Activated T-cell treated with anti-CD3 and anti-CD28 coated beads for 48 hours (primary cell): Measurements from ENCODE around the gene DOP1A.
"Not testable (repeated sequence)": the region's sequence is repeated elsewhere in the genome, so short reads cannot be mapped to it uniquely, and the experiment has no call there.

Experiments used
- DNase-seq: peaks from one replicate; pipeline ENCODE4 v3.0.0-alpha.2; 2020; ENCODE audit warnings: low read depth

DOP1A gene

DNA sequence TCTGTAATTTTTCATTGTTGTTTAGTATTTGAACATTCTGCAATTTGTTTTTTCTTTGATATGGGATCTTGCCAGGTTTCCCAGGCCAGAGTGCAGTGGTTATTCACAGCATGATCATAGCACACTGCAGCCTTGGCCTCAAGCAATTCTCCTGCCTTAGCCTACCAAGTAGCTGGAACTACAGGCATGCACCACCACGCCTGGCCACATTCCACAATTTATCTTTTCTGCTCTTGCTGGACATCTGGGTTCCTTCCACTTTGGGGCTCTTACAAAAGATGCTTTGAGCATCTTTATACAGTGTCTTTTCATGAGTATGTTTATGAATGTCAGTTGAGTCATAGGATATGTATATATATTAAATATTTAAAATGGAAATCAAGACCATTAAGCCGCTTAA, 83.6 kb downstream of the DOP1A start:
- no peak for DNase-seq

DNA sequence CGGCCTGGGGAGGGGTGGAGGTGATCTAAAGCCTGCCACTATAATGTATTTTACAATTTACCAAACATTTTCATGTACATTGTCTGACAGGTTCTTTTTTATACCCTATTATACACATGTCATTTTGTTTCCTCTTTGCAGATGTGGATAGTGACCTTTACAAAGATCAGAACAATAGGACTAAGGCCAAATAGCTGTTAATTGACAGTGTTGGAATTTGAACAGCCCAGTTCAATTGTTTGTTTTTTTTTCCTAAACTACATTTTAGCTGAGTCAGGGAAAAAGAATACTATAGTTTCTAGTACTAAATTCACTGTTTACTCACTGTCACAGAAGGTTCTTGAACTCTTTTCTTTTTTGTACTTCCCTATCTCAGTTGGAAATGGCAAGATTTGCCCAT, 85.4 kb downstream of the DOP1A start:
- no peak for DNase-seq

DNA sequence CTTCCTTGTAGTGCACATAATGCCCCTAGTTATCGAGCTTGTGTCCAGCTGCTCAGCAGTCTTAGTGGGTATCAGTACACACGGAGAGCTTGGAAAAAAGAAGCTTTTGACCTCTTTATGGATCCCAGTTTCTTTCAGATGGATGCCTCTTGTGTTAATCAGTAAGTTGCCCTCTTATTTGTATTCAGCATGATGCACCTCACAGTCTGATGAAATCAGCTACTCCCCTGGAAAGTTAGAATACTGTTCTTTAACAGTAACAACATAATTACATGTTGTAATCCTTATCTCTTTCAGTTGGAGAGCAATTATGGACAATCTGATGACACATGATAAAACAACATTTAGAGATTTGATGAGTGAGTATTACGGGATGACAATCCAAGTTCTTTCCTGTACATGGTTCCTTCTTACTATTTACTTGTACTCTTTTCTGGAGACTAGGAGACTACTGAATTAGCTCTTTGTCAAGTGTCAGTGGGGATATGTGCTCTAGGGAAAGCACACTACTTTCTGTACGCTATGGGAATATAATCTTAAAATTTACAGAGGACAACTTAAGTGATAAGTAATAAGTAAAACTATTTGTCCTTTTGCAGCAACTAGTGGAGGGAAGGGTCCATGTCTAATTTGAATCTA, 86.5 kb downstream of the DOP1A start:
- DNase-seq, result no peak

DNA sequence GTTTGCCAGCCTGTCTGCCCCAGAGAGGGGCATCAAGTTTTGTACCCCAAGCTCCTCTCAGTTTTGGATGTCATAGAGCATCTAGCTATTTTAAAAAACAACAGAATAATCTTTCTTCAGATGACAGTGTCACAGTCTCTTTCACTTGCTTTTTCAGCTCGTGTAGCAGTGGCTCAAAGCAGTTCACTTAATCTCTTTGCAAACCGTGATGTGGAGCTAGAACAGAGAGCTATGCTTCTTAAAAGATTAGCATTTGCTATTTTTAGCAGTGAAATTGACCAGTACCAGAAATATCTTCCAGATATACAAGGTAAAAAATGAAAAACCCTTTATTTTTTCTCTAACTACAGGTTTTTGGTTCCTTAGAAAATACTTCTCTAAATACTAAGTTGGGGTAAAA, 88.3 kb downstream of the DOP1A start:
- no peak for DNase-seq

DNA sequence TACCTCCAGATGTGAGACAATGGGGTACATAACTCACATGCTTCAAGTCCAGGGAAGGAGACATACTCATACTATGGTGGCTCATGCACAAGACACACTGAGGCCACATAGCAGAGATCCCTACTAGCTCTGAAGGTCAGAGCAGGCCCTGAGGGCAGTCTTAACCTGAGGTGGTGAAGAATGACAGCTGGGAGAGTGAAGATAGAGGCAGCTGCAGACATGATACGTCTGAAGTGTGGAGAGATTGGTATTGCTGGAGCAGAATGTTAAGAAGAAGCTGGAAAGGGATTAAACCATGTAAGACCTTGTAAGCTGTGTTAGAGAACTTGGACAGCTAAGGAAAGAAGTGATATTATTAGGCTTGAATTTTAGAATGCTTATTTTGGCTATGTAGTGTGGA, 92.7 kb downstream of the DOP1A start:
- DNase-seq, result no peak

DNA sequence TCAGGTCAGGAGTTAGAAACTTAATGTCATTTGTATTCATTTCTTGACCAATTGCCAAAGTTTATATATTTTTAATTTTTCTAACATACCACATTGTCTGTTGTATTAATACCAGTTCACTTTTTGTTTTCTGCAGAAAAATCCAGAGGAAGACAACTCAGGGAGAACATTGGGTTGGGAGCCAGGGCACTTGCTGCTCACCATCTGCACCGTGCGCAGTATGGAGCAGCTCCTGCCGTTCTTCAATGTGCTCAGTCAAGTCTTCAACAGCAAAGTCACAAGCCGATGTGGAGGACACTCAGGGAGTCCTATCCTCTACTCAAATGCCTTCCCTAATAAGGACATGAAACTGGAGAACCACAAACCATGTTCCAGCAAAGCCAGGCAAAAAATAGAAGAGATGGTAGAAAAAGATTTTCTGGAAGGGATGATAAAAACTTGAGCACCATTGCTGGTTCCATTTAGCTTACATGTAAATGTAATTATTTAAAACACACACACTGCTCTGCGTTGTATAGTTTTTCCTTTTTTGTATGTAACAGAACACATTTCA, 100.3 kb downstream of the DOP1A start:
- no peak for DNase-seq

DNA sequence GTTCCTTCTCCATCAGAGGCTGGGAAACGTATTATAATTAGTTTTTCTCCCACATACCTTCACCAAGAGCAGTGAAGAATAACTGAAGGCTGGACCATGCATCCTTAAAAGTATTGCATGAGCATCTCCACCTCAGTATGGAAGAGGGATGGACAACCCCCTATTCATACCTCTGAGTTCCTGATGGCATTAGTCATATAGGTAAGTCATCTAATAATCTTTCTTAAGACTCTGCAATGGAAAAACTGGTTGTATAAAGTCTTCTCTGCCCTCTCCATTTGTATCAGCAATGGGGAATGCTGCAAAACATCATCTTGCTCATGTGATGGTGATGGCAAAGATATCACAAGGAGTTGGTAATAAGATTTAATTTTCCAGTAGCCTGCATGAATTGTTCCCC, 101.1 kb downstream of the DOP1A start:
- no peak for DNase-seq

DNA sequence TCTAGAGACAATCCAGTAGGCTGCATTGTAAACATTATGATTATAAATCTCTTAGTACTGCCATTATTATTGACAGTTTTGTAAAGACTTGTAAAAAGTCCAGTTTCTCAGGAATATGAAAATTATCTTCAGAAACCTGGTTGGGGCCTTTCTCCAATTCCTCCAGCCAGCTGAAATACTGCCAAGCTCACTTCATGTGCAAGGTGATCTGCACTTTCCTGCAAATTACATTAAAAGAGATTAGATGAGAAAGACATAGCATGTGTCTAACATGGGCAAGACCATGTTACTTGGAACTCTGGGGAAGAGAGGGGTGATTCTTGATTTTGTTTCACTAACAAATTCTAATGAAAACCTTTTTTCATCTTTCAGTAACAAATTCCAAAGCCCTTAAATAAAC, 101.6 kb downstream of the DOP1A start:
- DNase-seq, result no peak

DNA sequence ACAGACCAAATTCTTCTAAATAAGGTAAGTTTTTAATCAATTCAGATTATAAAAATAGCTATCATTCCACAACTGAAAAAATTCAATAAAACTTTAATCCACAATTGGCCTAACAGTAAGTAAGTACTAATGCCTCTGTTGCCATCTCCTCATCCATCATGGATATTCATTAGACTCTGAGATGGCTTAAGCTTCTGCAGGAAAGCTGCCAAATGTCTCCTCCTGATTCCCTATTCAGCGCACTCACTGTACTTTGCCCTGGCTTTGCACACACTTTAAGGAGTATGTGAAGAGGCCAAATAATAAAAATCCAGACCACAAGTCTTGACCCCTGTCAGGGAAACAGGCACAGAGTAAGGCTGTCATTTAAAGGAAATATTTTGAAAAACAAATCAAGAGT, 102.0 kb downstream of the DOP1A start:
- DNase-seq, result no peak

DNA sequence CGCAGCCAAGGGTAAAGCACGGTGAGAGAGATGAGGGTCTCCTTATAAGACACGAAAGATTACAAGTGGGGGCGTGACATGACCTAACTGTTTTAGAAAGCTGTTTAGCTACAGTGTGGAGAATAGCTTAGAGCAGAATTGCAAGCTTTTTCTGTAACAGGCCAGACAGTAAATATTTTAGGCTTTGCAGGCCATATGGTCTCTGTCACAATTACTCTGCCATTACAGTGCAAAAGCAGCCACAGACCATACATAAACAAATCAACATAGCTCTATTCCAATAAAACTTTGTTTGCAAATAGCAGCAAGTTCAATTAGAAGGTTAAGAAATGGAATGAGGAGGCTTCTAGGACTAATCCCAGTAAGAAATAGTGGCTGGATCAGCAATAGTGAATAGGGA, 108.8 kb downstream of the DOP1A start:
- DNase-seq, result no peak

DNA sequence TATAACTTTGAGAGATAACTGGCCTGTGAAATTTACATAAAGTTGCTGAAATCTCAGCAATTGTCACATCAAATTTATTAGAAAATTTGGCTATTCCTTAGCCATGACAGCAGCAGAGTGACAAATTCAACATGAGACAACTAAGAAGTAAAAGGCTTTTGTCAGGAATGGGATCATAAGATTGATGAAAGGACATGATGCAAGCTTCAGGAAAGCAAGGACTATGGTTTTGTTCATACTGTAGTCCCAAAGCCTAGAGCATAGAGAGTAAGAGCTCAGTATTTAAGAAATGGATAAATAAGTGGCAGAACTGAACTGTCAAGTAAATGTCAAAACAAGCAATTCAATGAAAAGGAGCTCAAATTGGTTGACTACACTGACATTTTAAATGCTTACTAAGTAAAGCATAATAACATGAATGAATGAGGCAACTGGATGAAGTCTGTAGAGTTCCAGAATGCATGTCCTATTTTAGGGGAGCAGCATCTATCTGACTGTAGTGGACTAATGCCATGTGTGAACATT, 113.0 kb downstream of the DOP1A start:
- no peak for DNase-seq

DNA sequence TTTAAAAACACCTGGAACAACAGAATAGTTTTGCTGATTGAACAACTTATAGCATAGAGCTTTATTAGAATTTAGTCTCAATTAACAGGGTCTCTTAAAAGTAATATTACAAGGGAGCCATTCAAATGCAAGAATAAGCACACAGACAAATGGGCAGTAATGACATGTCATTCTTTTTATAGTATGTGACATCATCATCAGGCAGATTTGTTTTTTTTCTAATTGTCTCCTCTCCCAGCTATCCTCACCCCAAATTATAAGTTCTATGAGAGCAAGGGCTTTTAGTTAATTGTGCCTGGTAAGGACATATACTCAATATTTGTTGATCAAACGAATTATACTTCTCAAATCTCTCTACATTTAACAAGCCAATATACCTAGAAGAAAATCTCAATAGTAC, 114.6 kb downstream of the DOP1A start:
- DNase-seq, result no peak

DNA sequence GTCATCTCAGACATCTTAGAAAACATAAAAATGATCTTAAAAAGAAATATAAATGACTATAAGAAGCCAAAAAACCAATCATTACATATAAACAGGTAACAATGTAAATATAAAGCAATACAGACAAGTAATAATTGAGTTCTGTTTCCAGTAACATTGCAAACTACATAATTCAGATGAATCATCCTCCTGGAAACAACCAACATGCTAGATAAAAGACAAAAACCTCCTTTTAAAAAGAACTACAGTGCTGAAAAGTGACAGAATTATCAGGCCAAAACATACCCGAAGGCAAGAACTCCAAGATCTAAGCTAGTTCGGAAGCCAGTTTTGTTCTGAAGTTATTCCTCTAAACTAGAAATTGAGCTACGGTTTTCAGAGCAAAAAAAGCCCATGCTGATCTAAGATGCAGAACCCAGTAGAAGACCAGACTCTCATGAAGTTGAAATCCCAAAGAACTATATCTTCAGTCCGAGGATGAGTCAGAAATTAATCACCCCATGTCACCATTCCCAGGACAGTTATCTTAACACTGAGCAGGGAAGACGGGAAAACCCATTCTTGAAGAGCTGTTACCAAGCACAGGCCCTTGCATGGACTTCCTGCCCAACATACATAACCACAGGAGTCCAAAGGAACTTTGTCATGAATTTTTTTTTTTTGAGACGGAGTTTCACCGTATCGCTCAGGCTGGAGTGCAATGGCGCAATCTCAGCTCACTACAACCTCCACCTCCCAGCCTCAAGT, 115.8 kb downstream of the DOP1A start:
- DNase-seq, result no peak

DNA sequence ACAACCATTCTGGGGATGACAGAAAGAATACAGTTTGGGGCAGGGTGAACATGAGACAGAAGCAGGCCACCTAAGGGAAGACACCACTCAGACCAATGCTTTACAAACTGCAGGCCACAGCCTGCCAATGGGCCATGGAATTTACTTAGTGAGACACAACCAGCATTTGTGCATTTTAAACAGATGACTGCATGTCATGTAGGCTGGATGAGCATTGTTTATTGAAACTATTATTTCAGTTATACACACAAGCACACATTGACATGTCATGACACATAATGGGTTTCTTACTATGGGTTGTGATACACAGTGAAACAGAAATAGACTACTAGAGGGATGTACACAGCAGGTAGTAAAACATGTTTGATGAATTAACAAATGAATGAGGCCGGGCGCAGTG, 117.6 kb downstream of the DOP1A start:
- no peak for DNase-seq

DNA sequence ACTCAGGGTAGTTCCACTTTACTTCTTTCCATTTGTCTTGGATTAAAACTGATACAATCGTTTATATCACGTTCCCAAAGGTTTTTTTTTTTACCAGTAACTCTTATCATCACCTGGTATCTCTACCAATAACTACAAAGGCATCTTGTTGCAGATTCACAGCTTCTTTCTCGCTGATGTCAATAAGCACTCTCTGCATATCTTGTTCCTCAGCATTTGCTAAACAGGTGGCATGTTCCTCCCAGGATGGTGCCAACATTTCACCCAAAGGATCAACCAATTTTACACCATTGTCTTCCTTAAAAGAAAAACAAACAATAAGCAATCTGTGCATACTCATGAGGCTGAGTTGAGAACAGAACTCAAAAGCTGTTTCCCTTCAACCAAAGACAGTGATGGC, 121.0 kb downstream of the DOP1A start:
- DNase-seq, result no peak

DNA sequence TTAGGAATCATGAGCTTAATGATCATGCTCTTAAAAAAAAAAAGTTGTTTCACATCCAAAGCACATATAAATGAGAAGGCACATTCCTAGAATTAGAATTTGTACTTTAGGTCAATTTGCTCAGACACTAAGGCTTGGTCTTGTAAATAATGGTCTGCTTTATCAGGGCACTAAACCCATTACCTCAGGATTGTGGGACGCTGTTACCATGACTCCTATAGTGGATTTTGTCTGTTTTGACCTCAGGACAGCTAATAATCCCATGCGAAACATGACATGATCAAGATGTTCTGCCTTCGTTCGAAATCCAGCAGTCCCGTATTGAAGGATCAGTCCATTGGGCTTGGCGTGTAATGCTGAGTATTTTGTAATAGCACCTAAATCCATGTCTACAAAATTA, 123.2 kb downstream of the DOP1A start:
- no peak for DNase-seq

DNA sequence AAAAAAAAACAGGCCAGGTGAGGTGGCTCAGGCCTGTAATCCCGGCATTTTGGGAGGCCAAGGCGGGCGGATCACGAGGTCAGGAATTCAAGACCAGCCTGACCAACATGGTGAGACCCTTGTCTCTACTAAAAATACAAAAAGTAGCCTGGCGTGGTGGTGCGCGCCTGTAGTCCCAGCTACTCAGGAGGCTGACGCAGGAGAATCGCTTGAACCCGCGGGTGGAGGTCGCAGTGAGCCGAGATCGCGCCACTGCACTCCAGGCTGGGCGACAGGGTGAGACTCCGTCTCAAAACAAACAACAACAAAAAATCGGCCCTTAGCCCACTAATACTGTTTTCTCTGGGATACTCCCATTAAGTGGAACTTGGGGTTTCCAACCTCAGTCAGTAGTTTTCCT, 124.5 kb downstream of the DOP1A start:
- DNase-seq, result not testable (repeated sequence)

DNA sequence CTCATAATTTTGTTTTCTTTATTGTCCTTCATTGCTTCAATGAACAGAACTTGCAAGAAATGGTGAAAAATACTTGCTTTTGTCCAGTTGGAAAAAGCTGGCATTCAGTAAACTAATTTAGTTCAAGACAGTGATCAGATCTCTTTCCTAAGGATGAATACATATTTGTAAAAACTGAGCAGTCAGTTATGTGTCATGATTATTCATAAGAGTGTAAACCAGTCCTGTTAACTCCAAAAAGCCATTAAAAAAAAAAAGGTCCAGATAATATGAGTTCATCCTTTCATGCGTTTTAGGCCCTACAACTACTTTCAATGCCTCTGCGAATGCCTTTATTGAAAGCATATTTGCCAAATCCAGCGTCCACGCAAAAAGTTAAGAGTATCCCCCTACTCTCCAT, 125.0 kb downstream of the DOP1A start:
- no peak for DNase-seq

DNA sequence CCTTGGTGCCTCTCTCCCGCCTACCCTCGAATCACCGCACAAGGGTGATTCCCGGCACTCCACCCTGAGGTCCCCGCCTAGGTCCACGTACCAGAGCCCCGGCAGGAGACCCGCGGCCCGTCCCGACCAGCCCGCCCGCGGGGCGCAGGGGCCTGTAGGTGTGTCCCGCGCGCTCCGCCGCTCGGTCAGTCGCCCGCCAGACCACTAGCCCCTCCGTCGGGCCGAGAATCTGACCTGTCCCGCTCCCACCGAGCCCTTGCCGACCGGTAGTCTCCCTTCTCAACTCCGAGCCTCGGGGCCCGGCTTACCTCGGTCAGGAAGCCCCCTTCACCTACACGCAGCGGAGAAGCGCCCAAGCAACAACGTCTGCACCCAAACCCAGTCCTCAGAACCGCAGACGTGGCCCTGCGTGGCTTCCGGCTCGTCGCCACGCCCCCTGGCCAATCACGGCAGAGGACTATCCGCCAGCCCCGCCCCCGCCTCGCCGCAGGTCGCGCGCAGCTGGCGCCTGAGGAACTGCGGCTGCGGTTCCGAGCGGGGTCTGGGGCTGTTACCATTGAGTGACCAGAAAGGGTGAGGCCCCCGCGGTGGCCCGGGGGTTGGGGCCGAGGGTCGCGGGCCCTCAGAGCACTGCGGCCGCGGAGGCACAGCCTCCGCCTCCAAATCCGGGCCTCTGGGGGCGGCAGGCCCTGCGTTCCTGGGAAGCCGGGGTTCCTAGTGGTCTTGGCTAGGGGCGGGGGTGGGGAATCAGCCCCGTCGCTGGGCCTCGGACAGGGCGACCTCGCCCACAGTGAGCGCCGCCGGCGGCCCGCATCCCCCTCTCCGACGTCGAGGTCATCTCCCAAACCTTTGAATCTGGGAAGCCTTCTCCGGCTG, 125.6 kb downstream of the DOP1A start, which contains the start of the genes PGM3 and RWDD2A:
Gene PGM3, minus strand, starts transcription at position 395 of the 876 bp plus-strand sequence. CDS start 2,253 bp downstream, outside the sequence.
Gene RWDD2A, plus strand, starts transcription at position 487 of the 876 bp plus-strand sequence. CDS start 1,095 bp downstream, outside the sequence.
- DNase-seq, result peak; percentile 84

DNA sequence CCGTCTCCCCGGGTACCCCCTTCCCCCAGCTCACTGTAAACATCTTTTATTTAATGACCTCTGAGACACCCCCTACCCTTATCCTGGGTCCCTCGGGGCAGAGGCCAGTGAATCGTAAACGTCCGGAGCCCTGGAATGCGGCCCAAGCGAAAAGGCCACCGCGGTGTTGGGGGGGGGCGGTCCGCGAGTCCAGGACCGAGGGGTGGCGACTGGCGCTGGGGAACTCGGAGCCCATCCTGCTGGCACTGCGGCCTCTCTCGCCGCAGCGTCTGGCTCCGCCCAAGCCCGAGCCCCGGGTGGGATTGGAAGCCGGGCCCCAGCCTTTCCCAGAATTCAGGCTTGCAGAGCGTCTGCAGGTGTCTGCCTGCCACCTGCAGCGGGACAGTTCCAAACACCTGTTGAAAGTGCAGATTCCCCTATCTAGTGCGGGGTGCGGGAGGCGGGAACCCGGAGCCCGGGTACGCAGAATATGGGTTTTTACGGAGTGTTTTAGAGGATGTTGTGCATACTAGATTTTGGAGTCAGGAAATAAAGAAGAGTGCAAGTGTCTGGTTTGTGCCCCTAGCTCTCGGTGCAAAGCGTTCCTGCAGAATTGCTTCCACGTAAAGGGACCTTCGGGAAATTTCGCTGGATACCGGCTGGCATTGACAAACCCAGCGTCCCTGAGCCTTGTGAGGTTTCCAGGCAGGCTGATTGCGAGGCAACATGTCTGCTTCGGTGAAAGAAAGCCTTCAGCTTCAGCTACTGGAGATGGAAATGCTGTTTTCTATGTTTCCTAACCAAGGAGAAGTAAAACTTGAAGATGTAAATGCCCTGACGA, 126.5 kb downstream of the DOP1A start:
- DNase-seq, result peak; percentile 5

DNA sequence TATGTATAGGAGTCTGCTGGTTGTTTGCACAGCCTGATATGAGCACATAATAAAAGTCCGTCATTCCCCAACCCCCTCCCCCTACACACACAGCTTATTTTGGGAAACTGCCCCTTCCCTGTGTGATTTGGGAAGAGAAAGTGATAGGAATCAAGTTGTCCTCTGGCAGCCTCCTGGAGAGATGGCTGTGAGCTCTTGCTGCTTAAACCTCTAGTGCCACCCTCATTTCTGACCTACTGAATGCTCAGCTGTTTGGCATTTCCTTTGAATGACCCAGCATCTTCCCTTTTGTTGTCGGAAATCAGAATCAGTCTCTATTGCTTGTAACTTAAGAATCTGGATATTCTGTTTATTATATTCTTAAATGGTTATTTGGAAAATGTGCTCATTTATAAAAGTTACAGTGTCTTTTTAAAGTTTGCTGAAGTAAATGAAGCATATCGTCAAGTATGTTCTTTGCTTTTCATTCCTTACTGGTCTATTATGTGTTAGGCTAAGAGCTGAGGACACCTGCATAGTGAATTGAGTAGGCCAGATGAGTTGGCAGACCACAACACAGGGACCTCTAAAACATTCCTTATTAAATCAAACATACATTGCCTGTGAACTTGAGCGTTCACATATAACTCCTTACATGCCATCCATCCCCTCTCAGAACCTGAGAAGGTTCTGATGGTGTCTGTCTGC, 131.2 kb downstream of the DOP1A start:
- DNase-seq, result no peak
